Fibroblast of lung (primary cell): ENCODE measurements around the gene C14orf119. TPM values are rescaled to one million over a fixed set of nuclear protein-coding genes. Genes with fewer than 3 reads are reported as not detected.

Experiments
- DNase-seq, 2 donors: peaks; one replicate each; pipeline versions ENCODE4 v3.0.0 to v3.0.0-alpha.2; 2010; ENCODE audit warnings: low read depth in 2 of 2
- H2AFZ ChIP-seq: 2 replicates; pipeline ENCODE4 v1.5.1; 2012; ENCODE audit warnings: low read length, control low read depth, inconsistent platforms
- H3K27ac ChIP-seq: 2 replicates; pipeline ENCODE4 v1.5.1; 2011; ENCODE audit warnings: low read length, control low read depth; ENCODE audit not compliant: insufficient read depth
- H3K27me3 ChIP-seq: 2 replicates; pipeline ENCODE4 v1.5.1; 2011; ENCODE audit warnings: mild to moderate bottlenecking, low read length; ENCODE audit not compliant: control insufficient read depth, insufficient read depth
- H3K36me3 ChIP-seq: 2 replicates; pipeline ENCODE4 v1.5.1; 2011; ENCODE audit warnings: low read length; ENCODE audit not compliant: control insufficient read depth, insufficient read depth
- H3K4me1 ChIP-seq: 2 replicates; pipeline ENCODE4 v1.5.1; 2011; ENCODE audit warnings: low read length; ENCODE audit not compliant: control insufficient read depth, insufficient read depth; ENCODE audit errors: extremely low read depth
- H3K4me2 ChIP-seq: 2 replicates; pipeline ENCODE4 v1.5.1; 2011; ENCODE audit warnings: low read length, control low read depth; ENCODE audit not compliant: insufficient read depth; ENCODE audit errors: extremely low read depth
- H3K4me3 ChIP-seq, 4 experiments: fragments of 200-600 bp in 1 of 4; sonication (generic) in 1 of 4; replicated peaks in 1 of 4; 2 replicates each; pipeline ENCODE4 v1.5.1; 2011 to 2016; ENCODE audit warnings: low read length in 4 of 4, low read depth in 3 of 4, mild to moderate bottlenecking in 3 of 4, control low read depth in 2 of 4, inconsistent platforms in 1 of 4, mixed read lengths in 1 of 4; ENCODE audit not compliant: insufficient read depth in 1 of 4; ENCODE audit errors: control extremely low read depth in 1 of 4
- H3K79me2 ChIP-seq: 2 replicates; pipeline ENCODE4 v1.5.1; 2012; ENCODE audit warnings: mild to moderate bottlenecking, low read length, inconsistent platforms; ENCODE audit not compliant: control insufficient read depth, insufficient read depth
- H3K9ac ChIP-seq: 2 replicates; pipeline ENCODE4 v1.5.1; 2011; ENCODE audit warnings: mild to moderate bottlenecking, low read length, control low read depth; ENCODE audit not compliant: insufficient read depth
- H3K9me3 ChIP-seq: 2 replicates; pipeline ENCODE4 v1.5.1; 2012; ENCODE audit warnings: low read depth, low read length; ENCODE audit not compliant: control insufficient read depth, insufficient read depth
- H4K20me1 ChIP-seq: 2 replicates; pipeline ENCODE4 v1.5.1; 2011; ENCODE audit warnings: low read length; ENCODE audit not compliant: control insufficient read depth, insufficient read depth; ENCODE audit errors: extremely low read depth
- EZH2 ChIP-seq: IDR thresholded peaks from 2 replicates; pipeline ENCODE4 v1.5.1; 2012; ENCODE audit warnings: low read length, control low read depth, mild to moderate bottlenecking; ENCODE audit errors: missing control alignments
- polyA plus RNA-seq, 2 donors: library from polyadenylated mRNA; depleted of rRNA in 1 of 2; stranded (reverse) in 1 of 2; unstranded in 1 of 2; fragments of >200 nt; gene quantifications; 2 replicates each; pipeline ENCODE4 v1.2.1, GENCODE V29; 2011 to 2012; ENCODE audit warnings: missing spikeins in 1 of 2
- total RNA-seq: library from RNA; depleted of rRNA; stranded (reverse); fragments of >200 nt; gene quantifications from 2 replicates; pipeline ENCODE4 v1.2.1, GENCODE V29; 2014
- TF ChIP-seq, protein P1 (sequence below), 2 donors: IDR thresholded peaks in 1 of 2; conservative IDR thresholded peaks in 1 of 2; 1 replicate in 1 of 2; 2 replicates in 1 of 2; pipeline ENCODE4 v1.5.1; 2011 to 2012; ENCODE audit warnings: low read length in 2 of 2, control low read depth in 1 of 2, inconsistent platforms in 1 of 2, low read depth in 1 of 2, mild to moderate bottlenecking in 1 of 2

C14orf119 gene
- total and polyA plus RNA-seq, 2 donors (not counting 1 experiment from before 2014, with no cell fraction given) = 55.0 to 115 TPM

DNA sequence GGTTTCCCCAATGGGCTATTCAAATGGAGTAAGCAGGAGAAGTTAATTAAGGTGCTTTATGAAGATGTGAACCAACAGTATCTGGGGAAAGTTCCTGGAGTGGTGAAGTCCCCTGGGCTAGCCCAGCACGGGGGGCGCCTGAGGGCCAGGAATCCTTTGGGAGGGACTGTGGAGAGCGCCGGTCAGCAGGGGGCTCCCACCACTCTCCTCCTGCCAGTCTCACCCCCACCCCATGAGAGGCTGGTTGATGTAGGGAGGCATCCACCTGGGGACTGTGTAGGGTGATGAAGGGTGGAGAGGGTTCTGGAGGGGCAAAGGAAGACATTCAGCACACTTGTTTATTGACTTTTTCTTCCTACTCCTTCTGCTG, 19.3 kb downstream of the C14orf119 start:
- Histone ChIP-seq H3K9ac (no peak overlapping the region), H3K36me3 (no peaks in the 10 kb centered on the region), H3K79me2 (no peaks in the 10 kb centered on the region), H2AFZ (no peak overlapping the region), H3K9me3 (no peaks in the 10 kb centered on the region), H3K27ac (peak overlapping the region; percentile 91), H4K20me1 (no peaks in the 10 kb centered on the region), H3K27me3 (no peaks in the 10 kb centered on the region), H3K4me1 (peaks cover 28% of the 10 kb centered on the region), H3K4me3 (peak overlapping the region in 1 of 4 experiments; percentile 3), H3K4me2 (peak overlapping the region; percentile 48)
- TF ChIP-seq, protein P1, sequence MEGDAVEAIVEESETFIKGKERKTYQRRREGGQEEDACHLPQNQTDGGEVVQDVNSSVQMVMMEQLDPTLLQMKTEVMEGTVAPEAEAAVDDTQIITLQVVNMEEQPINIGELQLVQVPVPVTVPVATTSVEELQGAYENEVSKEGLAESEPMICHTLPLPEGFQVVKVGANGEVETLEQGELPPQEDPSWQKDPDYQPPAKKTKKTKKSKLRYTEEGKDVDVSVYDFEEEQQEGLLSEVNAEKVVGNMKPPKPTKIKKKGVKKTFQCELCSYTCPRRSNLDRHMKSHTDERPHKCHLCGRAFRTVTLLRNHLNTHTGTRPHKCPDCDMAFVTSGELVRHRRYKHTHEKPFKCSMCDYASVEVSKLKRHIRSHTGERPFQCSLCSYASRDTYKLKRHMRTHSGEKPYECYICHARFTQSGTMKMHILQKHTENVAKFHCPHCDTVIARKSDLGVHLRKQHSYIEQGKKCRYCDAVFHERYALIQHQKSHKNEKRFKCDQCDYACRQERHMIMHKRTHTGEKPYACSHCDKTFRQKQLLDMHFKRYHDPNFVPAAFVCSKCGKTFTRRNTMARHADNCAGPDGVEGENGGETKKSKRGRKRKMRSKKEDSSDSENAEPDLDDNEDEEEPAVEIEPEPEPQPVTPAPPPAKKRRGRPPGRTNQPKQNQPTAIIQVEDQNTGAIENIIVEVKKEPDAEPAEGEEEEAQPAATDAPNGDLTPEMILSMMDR (conservative IDR thresholded peaks at IDR 0.05 in 1 of 2, IDR thresholded peaks at IDR 0.05 in 1 of 2; ENCODE audit: low read depth in 1 of 2, low read length in 2 of 2) = peak in 1 of 2 donors; percentile 14
- no peak for TF ChIP-seq EZH2
- no peak for DNase-seq

DNA sequence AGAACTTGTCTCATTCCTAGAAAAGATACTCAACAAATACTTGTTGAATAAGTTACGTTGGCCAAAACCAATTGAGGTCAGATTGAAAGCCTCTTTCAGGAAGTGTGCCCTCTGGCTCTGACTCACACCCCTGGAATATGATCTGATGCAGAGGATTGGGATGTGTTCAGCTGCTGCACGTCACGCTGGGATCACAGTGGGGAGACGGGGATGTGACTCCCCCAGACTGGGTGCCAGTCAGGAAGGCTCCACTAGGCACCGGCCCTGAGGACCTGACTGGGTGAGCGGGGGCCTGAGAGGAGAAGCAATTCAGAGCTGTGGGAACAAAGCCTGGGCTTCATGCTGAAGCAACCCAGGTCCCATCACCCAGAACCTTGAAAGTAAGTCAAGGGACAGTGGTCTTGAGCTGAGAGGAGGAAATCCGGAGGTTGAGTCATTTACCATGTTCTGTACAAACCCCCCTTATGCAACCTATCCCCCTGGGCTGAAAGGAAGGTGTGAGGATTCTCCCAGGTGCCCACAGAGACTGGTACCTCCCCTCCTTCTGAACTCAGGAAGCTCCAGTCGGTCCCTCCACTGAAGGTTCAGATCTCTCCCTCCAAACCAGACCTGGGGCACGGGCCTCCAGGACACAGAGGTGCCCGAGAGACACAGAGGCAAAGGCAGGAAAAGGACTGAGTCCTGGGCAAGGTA, 19.9 kb downstream of the C14orf119 start:
- H3K36me3 ChIP-seq = no peaks in the 10 kb centered on the region
- no peaks in the 10 kb centered on the region for H4K20me1 ChIP-seq
- H3K27ac ChIP-seq = peak overlapping the region; percentile 91
- no peaks in the 10 kb centered on the region for H3K27me3 ChIP-seq
- peak overlapping the region; percentile 29 for H3K9ac ChIP-seq
- peak; percentile 97 to 98 for DNase-seq
- H3K79me2 ChIP-seq = no peaks in the 10 kb centered on the region
- H3K4me3 ChIP-seq = peak overlapping the region in 1 of 4 experiments; percentile 3
- H2AFZ ChIP-seq = no peak overlapping the region
- TF ChIP-seq, protein P1 (conservative IDR thresholded peaks at IDR 0.05 in 1 of 2, IDR thresholded peaks at IDR 0.05 in 1 of 2; ENCODE audit: low read depth in 1 of 2, low read length in 2 of 2) = no peak
- TF ChIP-seq EZH2 = no peak
- peak overlapping the region; percentile 32 for H3K4me2 ChIP-seq
- peaks cover 28% of the 10 kb centered on the region for H3K4me1 ChIP-seq
- no peaks in the 10 kb centered on the region for H3K9me3 ChIP-seq

DNA sequence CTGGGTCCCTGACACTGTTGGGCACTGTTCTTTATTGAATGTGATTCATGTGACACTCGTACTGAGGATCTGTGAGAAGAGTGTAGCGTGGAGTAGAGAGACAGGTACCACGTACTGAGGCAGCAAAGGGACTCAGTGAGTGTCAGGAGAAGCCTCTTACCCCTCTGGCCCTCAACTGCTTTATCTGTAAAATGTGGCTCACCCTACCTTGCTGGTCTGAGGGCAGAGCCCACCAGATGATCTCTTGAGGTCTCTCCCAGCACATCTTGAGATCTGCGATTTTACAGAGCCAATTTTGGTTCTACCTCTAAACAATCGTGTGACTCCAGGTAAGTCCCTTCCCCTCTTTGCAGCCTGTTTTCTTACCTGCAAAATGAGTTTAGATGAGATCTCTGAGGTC, 20.6 kb downstream of the C14orf119 start:
- Histone ChIP-seq H3K4me2 (no peak overlapping the region), H3K4me1 (peaks cover 28% of the 10 kb centered on the region), H3K36me3 (no peaks in the 10 kb centered on the region), H3K9me3 (no peaks in the 10 kb centered on the region), H3K27ac (peak overlapping the region; percentile 91), H3K79me2 (no peaks in the 10 kb centered on the region), H3K4me3 (no peak overlapping the region), H2AFZ (no peak overlapping the region), H3K27me3 (no peaks in the 10 kb centered on the region), H3K9ac (no peak overlapping the region), H4K20me1 (no peaks in the 10 kb centered on the region)
- DNase-seq = no peak
- TF ChIP-seq, protein P1 (conservative IDR thresholded peaks at IDR 0.05 in 1 of 2, IDR thresholded peaks at IDR 0.05 in 1 of 2; ENCODE audit: low read depth in 1 of 2, low read length in 2 of 2) = no peak
- no peak for TF ChIP-seq EZH2
